A673 (cell line): ENCODE data around the gene INPPL1. TPM values are rescaled to one million over a fixed set of nuclear protein-coding genes. Genes with fewer than 3 reads are reported as not detected.
A peak's percentile ranks its signal among the peaks of the same experiment; 100 is the strongest.

Experiments
- BruUV-seq: library from RNA; stranded (reverse); fragments of 400-500 nt; replicated peaks from 2 replicates; lab custom pipeline; 2021; lab: Mats Ljungman, UMichigan
- CTCF ChIA-PET: fragments of 300-600 bp; sonication (Branson Sonifier 250); formaldehyde crosslinking; loops from one replicate; lab custom pipeline; 2022; ENCODE audit warnings: antibody characterized with exemption; lab: Charles Lee
- POLR2A ChIA-PET: fragments of 300-600 bp; sonication (Branson Sonifier 250); formaldehyde crosslinking; loops from one replicate; lab custom pipeline; 2022; ENCODE audit warnings: antibody characterized with exemption; ENCODE audit not compliant: low non-redundant PET; lab: Charles Lee
- DNase-seq: peaks from one replicate; pipeline ENCODE4 v3.0.0-alpha.2; 2015; ENCODE audit warnings: low spot score
- H3K27ac ChIP-seq: fragments of 200-600 bp; sonication (generic); 2 replicates; pipeline ENCODE4 v1.5.1; 2016; ENCODE audit warnings: mixed run types, low read depth, mild to moderate bottlenecking, mixed read lengths, antibody characterized with exemption, low read length; ENCODE audit not compliant: poor library complexity, severe bottlenecking
- H3K27me3 ChIP-seq: fragments of 200-600 bp; sonication (generic); replicated peaks from 2 replicates; pipeline ENCODE4 v1.6.1; 2017; ENCODE audit warnings: mixed run types, low read depth, mild to moderate bottlenecking, mixed read lengths, antibody characterized with exemption, low read length; ENCODE audit not compliant: insufficient read depth, poor library complexity
- H3K36me3 ChIP-seq: fragments of 200-600 bp; sonication (generic); 2 replicates; pipeline ENCODE4 v1.6.1; 2016; ENCODE audit warnings: mixed run types, mild to moderate bottlenecking, mixed read lengths, antibody characterized with exemption, low read length; ENCODE audit not compliant: insufficient read depth, poor library complexity, severe bottlenecking
- H3K4me1 ChIP-seq: fragments of 200-600 bp; sonication (generic); 2 replicates; pipeline ENCODE4 v1.6.1; 2017; ENCODE audit warnings: mixed run types, mild to moderate bottlenecking, mixed read lengths, antibody characterized with exemption, low read length; ENCODE audit not compliant: insufficient read depth, poor library complexity, severe bottlenecking
- H3K4me3 ChIP-seq: fragments of 200-600 bp; sonication (generic); 2 replicates; pipeline ENCODE4 v1.5.1; 2016; ENCODE audit warnings: low read depth, mixed run types, mild to moderate bottlenecking, mixed read lengths, low read length; ENCODE audit not compliant: poor library complexity, severe bottlenecking
- H3K9me3 ChIP-seq: fragments of 200-600 bp; sonication (generic); 2 replicates; pipeline ENCODE4 v1.6.1; 2016; ENCODE audit warnings: mixed run types, low read depth, mild to moderate bottlenecking, mixed read lengths, antibody characterized with exemption, low read length; ENCODE audit not compliant: poor library complexity, severe bottlenecking
- EZH2 ChIP-seq: fragments of 200-600 bp; sonication (generic); IDR thresholded peaks from 2 replicates; pipeline ENCODE4 v1.6.1; 2017; ENCODE audit warnings: borderline replicate concordance, low read depth, mild to moderate bottlenecking, mixed read lengths, antibody characterized with exemption, low read length; ENCODE audit not compliant: poor library complexity, severe bottlenecking
- intact Hi-C: fragments of 100-400 bp; cut with micrococcal nuclease; formaldehyde crosslinking; loops from one replicate; pipeline ENCODE4 v1.10.0; 2022; ENCODE audit not compliant: unreplicated experiment
- total RNA-seq: library from RNA; stranded (reverse); gene quantifications from 2 replicates; pipeline ENCODE4 v1.2.3, GENCODE V29; 2021
- TF ChIP-seq, protein P1 (sequence below): fragments of 300-800, 200-600 bp; sonication (generic); conservative IDR thresholded peaks from 2 replicates; pipeline ENCODE4 v1.5.1; 2017; ENCODE audit warnings: low read depth, mild to moderate bottlenecking, antibody characterized with exemption, low read length, moderate library complexity, mixed read lengths

Gene INPPL1
- total RNA-seq, 1 experiment from 2014 or later = 104 TPM

- Histone ChIP-seq H3K27me3 (peaks cover 54% of the 10 kb centered on the region), H3K27ac (no peak overlapping the region), H3K4me3 (no peak overlapping the region), H3K36me3 (peaks cover 16% of the 10 kb centered on the region), H3K4me1 (no peaks in the 10 kb centered on the region), H3K9me3 (no peaks in the 10 kb centered on the region)
- TF ChIP-seq, protein P1, sequence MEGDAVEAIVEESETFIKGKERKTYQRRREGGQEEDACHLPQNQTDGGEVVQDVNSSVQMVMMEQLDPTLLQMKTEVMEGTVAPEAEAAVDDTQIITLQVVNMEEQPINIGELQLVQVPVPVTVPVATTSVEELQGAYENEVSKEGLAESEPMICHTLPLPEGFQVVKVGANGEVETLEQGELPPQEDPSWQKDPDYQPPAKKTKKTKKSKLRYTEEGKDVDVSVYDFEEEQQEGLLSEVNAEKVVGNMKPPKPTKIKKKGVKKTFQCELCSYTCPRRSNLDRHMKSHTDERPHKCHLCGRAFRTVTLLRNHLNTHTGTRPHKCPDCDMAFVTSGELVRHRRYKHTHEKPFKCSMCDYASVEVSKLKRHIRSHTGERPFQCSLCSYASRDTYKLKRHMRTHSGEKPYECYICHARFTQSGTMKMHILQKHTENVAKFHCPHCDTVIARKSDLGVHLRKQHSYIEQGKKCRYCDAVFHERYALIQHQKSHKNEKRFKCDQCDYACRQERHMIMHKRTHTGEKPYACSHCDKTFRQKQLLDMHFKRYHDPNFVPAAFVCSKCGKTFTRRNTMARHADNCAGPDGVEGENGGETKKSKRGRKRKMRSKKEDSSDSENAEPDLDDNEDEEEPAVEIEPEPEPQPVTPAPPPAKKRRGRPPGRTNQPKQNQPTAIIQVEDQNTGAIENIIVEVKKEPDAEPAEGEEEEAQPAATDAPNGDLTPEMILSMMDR = no peak
- no peak for TF ChIP-seq EZH2
- BruUV-seq = no TSS peak
- intact Hi-C loops = loop anchor here (5.0 kb wide), 1 partner anchor 193 kb away; the partner anchor contains the start of gene CLPB
- POLR2A ChIA-PET = no interaction called here
- DNase-seq = no peak
- CTCF ChIA-PET = no interaction called here
Measured at GRCh38 chr11:72239313-72239848, 14.8 kb downstream of the INPPL1 start.

DNA sequence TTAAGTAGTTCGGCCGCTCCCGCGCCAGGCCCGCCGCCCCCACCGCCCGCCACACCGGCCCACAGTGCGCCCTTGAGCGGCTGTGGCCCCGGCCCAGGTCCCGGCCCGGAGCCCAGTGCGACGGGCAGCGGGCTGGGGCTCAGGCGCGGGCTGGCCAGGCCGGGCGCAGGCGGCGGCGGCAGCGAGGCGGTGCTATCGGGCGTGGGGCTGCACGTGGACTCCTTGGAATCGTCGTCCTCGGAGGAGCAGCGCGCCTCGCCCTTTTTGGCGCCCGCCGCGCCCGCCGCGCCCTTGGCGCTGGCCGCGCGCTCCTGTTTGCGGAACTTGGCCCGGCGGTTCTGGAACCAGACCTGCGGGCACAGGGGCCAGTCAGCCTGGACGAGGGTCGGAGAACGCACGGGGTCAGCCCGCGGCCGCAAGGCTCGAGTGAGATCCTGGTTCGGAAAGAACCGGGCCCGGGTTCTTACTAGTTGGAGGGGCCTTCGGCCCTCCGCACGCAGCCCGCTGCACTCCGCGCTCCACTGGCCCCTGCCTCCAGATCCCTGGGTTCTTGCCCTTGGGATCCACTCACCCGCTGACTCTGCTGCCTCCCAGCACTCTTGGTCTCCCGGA lies 15.4 kb downstream of the INPPL1 start:
- intact Hi-C loops = loop anchor here (5.0 kb wide), 1 partner anchor 192 kb away; the partner anchor contains the start of gene CLPB
- H3K27ac ChIP-seq = no peak overlapping the region

GRCh38 chr11:72240461-72241290 lies 16.1 kb downstream of the INPPL1 start:
- intact Hi-C loops = no loop called here
- POLR2A ChIA-PET = no interaction called here
- no TSS peak for BruUV-seq
- Histone ChIP-seq H3K4me3 (no peak overlapping the region), H3K27me3 (peaks cover 66% of the 10 kb centered on the region), H3K4me1 (no peaks in the 10 kb centered on the region), H3K27ac (no peak overlapping the region), H3K36me3 (peaks cover 7% of the 10 kb centered on the region), H3K9me3 (no peaks in the 10 kb centered on the region)
- TF ChIP-seq, protein P1 = no peak
- no peak for TF ChIP-seq EZH2
- DNase-seq = no peak
- CTCF ChIA-PET = no interaction called here

More for the DNA sequence above, 15.4 kb downstream of the INPPL1 start:
- Histone ChIP-seq H3K4me1 (no peaks in the 10 kb centered on the region), H3K36me3 (peaks cover 13% of the 10 kb centered on the region), H3K4me3 (no peak overlapping the region), H3K27me3 (peaks cover 59% of the 10 kb centered on the region), H3K9me3 (no peaks in the 10 kb centered on the region)
- TF ChIP-seq, protein P1 = no peak
- TF ChIP-seq EZH2 = peak; percentile 59
- ChIA-PET CTCF (no interaction called here), POLR2A (no interaction called here)
- no TSS peak for BruUV-seq
- peak; percentile 35 for DNase-seq
